H1 (cell line): Measurements from ENCODE around the gene SPTAN1. TPM values are rescaled to one million over a fixed set of nuclear protein-coding genes. Genes with fewer than 3 reads are reported as not detected.
A peak's percentile ranks its signal among the peaks of the same experiment; 100 is the strongest.

ENCODE experiments used
- CTCF ChIA-PET: fragments of 300-600 bp; sonication (Branson Sonifier 250); formaldehyde crosslinking; loops from one replicate; lab custom pipeline; 2021; ENCODE audit not compliant: partially characterized antibody; lab: Charles Lee
- POLR2A ChIA-PET: fragments of 300-600 bp; sonication (Branson Sonifier 250); formaldehyde crosslinking; loops from one replicate; lab custom pipeline; 2021; ENCODE audit warnings: inconsistent platforms; ENCODE audit not compliant: partially characterized antibody; lab: Charles Lee
- DNase-seq, 2 experiments: peaks; one replicate each; pipeline versions ENCODE4 v3.0.0 to v3.0.0-alpha.2; 2010 to 2022; ENCODE audit warnings: low spot score in 2 of 2, low read depth in 1 of 2, mixed read lengths in 1 of 2
- FAIRE-seq: peaks from 2 replicates; lab custom pipeline; 2011; peaks lifted over from hg19 to GRCh38; lab: Jason Lieb, UNC
- H2AFZ ChIP-seq: 2 replicates; pipeline ENCODE4 v1.8.1; 2012; ENCODE audit warnings: low read length, inconsistent platforms
- H2AK5ac ChIP-seq: 2 replicates; pipeline ENCODE4 v1.6.1; 2013; ENCODE audit warnings: low read depth, low read length
- H2BK120ac ChIP-seq: replicated peaks from 2 replicates; pipeline ENCODE3; 2013; ENCODE audit warnings: low read depth, low read length, inconsistent platforms
- H2BK12ac ChIP-seq: 2 replicates; pipeline ENCODE4 v1.6.1; 2013; ENCODE audit warnings: low read depth, low read length
- H2BK15ac ChIP-seq: 2 replicates; pipeline ENCODE4 v1.6.1; 2013; ENCODE audit warnings: low read length
- H2BK20ac ChIP-seq: 2 replicates; pipeline ENCODE4 v1.6.1; 2013; ENCODE audit warnings: low read length
- H2BK5ac ChIP-seq: 2 replicates; pipeline ENCODE4 v1.6.1; 2013; ENCODE audit warnings: low read depth, low read length
- H3K14ac ChIP-seq: 2 replicates; pipeline ENCODE4 v1.6.1; 2013; ENCODE audit warnings: inconsistent platforms; ENCODE audit not compliant: insufficient read length
- H3K18ac ChIP-seq: 2 replicates; pipeline ENCODE4 v1.6.1; 2013; ENCODE audit warnings: low read length; ENCODE audit errors: extremely low read depth
- H3K23ac ChIP-seq: 2 replicates; pipeline ENCODE4 v1.6.1; 2013; ENCODE audit warnings: inconsistent platforms; ENCODE audit not compliant: insufficient read length
- H3K23me2 ChIP-seq: 2 replicates; pipeline ENCODE4 v1.6.1; 2013; ENCODE audit warnings: low read depth, low read length
- H3K27ac ChIP-seq: 2 replicates; pipeline ENCODE4 v1.6.1; 2011; ENCODE audit warnings: low read depth, low read length, inconsistent platforms
- H3K27me3 ChIP-seq, 4 experiments: replicated peaks in 1 of 4; 1 replicate in 1 of 4; 2 replicates in 3 of 4; pipeline versions ENCODE4 v1.6.1 to v1.8.1; 2011 to 2013; ENCODE audit warnings: low read length in 3 of 4, mild to moderate bottlenecking in 3 of 4, inconsistent platforms in 2 of 4, mixed read lengths in 2 of 4, moderate library complexity in 1 of 4; ENCODE audit not compliant: control insufficient read depth in 3 of 4, insufficient read depth in 3 of 4; ENCODE audit errors: extremely low read depth in 1 of 4
- H3K36me3 ChIP-seq, 4 experiments: 2 replicates each; pipeline versions ENCODE4 v1.6.1 to v1.8.1; 2011 to 2013; ENCODE audit warnings: mild to moderate bottlenecking in 4 of 4, low read length in 3 of 4, moderate library complexity in 2 of 4, control low read depth in 1 of 4, inconsistent platforms in 1 of 4; ENCODE audit not compliant: insufficient read depth in 4 of 4, control insufficient read depth in 2 of 4
- H3K4ac ChIP-seq: replicated peaks from 2 replicates; pipeline ENCODE3; 2013; ENCODE audit warnings: low read length, low read depth, mixed read lengths, inconsistent platforms; ENCODE audit not compliant: insufficient read length
- H3K4me1 ChIP-seq, 4 experiments: replicated peaks in 1 of 4; 1 replicate in 1 of 4; 2 replicates in 3 of 4; pipeline versions ENCODE4 v1.6.1 to v1.8.1; 2011 to 2013; ENCODE audit warnings: low read length in 3 of 4, inconsistent platforms in 2 of 4, mixed read lengths in 1 of 4; ENCODE audit not compliant: insufficient read depth in 4 of 4, control insufficient read depth in 3 of 4
- H3K4me2 ChIP-seq, 2 experiments: 2 replicates each; pipeline versions ENCODE4 v1.6.1 to v1.8.1; 2011 to 2013; ENCODE audit warnings: low read depth in 2 of 2, low read length in 2 of 2, control low read depth in 1 of 2, inconsistent platforms in 1 of 2, mild to moderate bottlenecking in 1 of 2; ENCODE audit not compliant: insufficient read depth in 1 of 2
- H3K4me3 ChIP-seq, 4 experiments: fragments of 200-600, 300-600 bp in 1 of 4; sonication (generic), shearing (Covaris generic), sonication (Bioruptor Twin) in 1 of 4; 2 replicates each; pipeline versions ENCODE4 v1.5.1 to v1.8.1; 2011 to 2016; ENCODE audit warnings: low read length in 4 of 4, low read depth in 3 of 4, control low read depth in 2 of 4, inconsistent platforms in 2 of 4, mild to moderate bottlenecking in 2 of 4, mixed read lengths in 1 of 4, moderate library complexity in 1 of 4; ENCODE audit not compliant: insufficient read depth in 2 of 4; ENCODE audit errors: extremely low read depth in 1 of 4
- H3K56ac ChIP-seq: replicated peaks from 2 replicates; pipeline ENCODE3; 2013; ENCODE audit warnings: low read depth, mild to moderate bottlenecking, mixed read lengths, low read length, inconsistent platforms; ENCODE audit not compliant: insufficient read length
- H3K79me1 ChIP-seq: 2 replicates; pipeline ENCODE4 v1.6.1; 2013; ENCODE audit warnings: low read depth, low read length, control low read depth
- H3K79me2 ChIP-seq, 2 experiments: 2 replicates each; pipeline versions ENCODE4 v1.6.1 to v1.8.1; 2012 to 2013; ENCODE audit warnings: low read length in 2 of 2, mild to moderate bottlenecking in 2 of 2, inconsistent platforms in 1 of 2; ENCODE audit not compliant: insufficient read depth in 2 of 2, control insufficient read depth in 1 of 2
- H3K9ac ChIP-seq, 4 experiments: replicated peaks in 1 of 4; 1 replicate in 1 of 4; 2 replicates in 3 of 4; pipeline versions ENCODE4 v1.6.1 to v1.8.1; 2011 to 2013; ENCODE audit warnings: low read depth in 3 of 4, low read length in 3 of 4, control low read depth in 2 of 4, mild to moderate bottlenecking in 2 of 4, moderate library complexity in 2 of 4, inconsistent platforms in 1 of 4; ENCODE audit errors: extremely low read depth in 1 of 4
- H3K9me3 ChIP-seq, 2 experiments: 2 replicates each; pipeline versions ENCODE4 v1.6.1 to v1.8.1; 2012 to 2013; ENCODE audit warnings: mild to moderate bottlenecking in 2 of 2, moderate library complexity in 2 of 2, control low read depth in 1 of 2, inconsistent platforms in 1 of 2, low read depth in 1 of 2, low read length in 1 of 2, mixed read lengths in 1 of 2; ENCODE audit not compliant: insufficient read depth in 2 of 2
- H4K20me1 ChIP-seq, 2 experiments: replicated peaks in 1 of 2; 2 replicates each; pipeline versions ENCODE3 to v1.8.1; 2011 to 2013; ENCODE audit warnings: inconsistent platforms in 2 of 2, low read length in 2 of 2, mild to moderate bottlenecking in 1 of 2; ENCODE audit not compliant: insufficient read depth in 2 of 2, control insufficient read depth in 1 of 2
- H4K5ac ChIP-seq: 2 replicates; pipeline ENCODE4 v1.6.1; 2013; ENCODE audit warnings: low read length, low read depth, mixed read lengths, inconsistent platforms; ENCODE audit not compliant: insufficient read length
- H4K8ac ChIP-seq: 2 replicates; pipeline ENCODE4 v1.8.0; 2013; ENCODE audit warnings: mild to moderate bottlenecking, moderate library complexity, low read length, inconsistent platforms; ENCODE audit not compliant: insufficient read depth; ENCODE audit errors: extremely low read depth
- H4K91ac ChIP-seq: replicated peaks from 2 replicates; pipeline ENCODE3; 2013; ENCODE audit warnings: low read length, mixed read lengths, inconsistent platforms; ENCODE audit not compliant: insufficient read length
- ASH2L ChIP-seq: fragments of 200-600, 300-600 bp; sonication (generic); IDR thresholded peaks from one replicate; pipeline ENCODE4 v1.7.1; 2017; ENCODE audit warnings: low read length
- BACH1 ChIP-seq: IDR thresholded peaks from 2 replicates; pipeline ENCODE4 v1.6.1; 2012; ENCODE audit warnings: low read length, improper control_type of control experiment
- CREB1 ChIP-seq: IDR thresholded peaks from 2 replicates; pipeline ENCODE4 v1.6.1; 2012; ENCODE audit warnings: inconsistent platforms
- CTCF ChIP-seq, 3 experiments: IDR thresholded peaks; 1 replicate in 2 of 3; 2 replicates in 1 of 3; pipeline versions ENCODE4 v1.5.1 to v1.6.1; 2011; ENCODE audit warnings: low read length in 3 of 3, mild to moderate bottlenecking in 3 of 3, inconsistent platforms in 2 of 3, low read depth in 1 of 3, moderate library complexity in 1 of 3; ENCODE audit not compliant: insufficient read depth in 1 of 3; ENCODE audit errors: control extremely low read depth in 1 of 3
- GABPA ChIP-seq: IDR thresholded peaks from 2 replicates; pipeline ENCODE4 v1.6.1; 2011; ENCODE audit warnings: mild to moderate bottlenecking, low read length, moderate library complexity, borderline replicate concordance; ENCODE audit not compliant: insufficient read depth
- HDAC6 ChIP-seq: IDR thresholded peaks from one replicate; pipeline ENCODE4 v1.7.1; 2012; ENCODE audit warnings: low read depth, mild to moderate bottlenecking, inconsistent platforms, low read length, moderate library complexity
- NRF1 ChIP-seq: IDR thresholded peaks from 2 replicates; pipeline ENCODE4 v1.6.1; 2011; ENCODE audit warnings: mild to moderate bottlenecking, low read depth, low read length, improper control_type of control experiment
- SP1 ChIP-seq: IDR thresholded peaks from 2 replicates; pipeline ENCODE4 v1.6.1; 2011; ENCODE audit warnings: low read depth, low read length
- TAF1 ChIP-seq: IDR thresholded peaks from 2 replicates; pipeline ENCODE4 v1.6.1; 2011; ENCODE audit warnings: mild to moderate bottlenecking, low read depth, low read length
- TEAD4 ChIP-seq: IDR thresholded peaks from 2 replicates; pipeline ENCODE4 v1.6.1; 2012; ENCODE audit warnings: low read depth, low read length, inconsistent platforms, mixed read lengths
- WGBS, 2 experiments: shearing (Covaris generic) in 1 of 2; methylation state at CpG; one replicate each; pipeline versions ENCODE4 v1.1.6 to v1.1.7; 2013 to 2015; ENCODE audit warnings: low lambda C conversion rate in 2 of 2, mixed read lengths in 2 of 2, inconsistent platforms in 1 of 2, low coverage in 1 of 2, missing lambda C conversion rate in 1 of 2; ENCODE audit not compliant: insufficient replicate concordance in 2 of 2, insufficient coverage in 1 of 2, insufficient read length in 1 of 2; ENCODE audit errors: extremely low coverage in 1 of 2, missing lambda C conversion rate in 1 of 2; 5-methylcytosine and 5-hydroxymethylcytosine counted together
- polyA plus RNA-seq, 7 experiments: library from polyadenylated mRNA; depleted of rRNA in 3 of 7; stranded (reverse) in 5 of 7; unstranded in 2 of 7; fragments of >200 nt in 5 of 7; fragments of 200-250 nt in 2 of 7; gene quantifications; 1 replicate in 5 of 7; 2 replicates in 1 of 7; 4 replicates in 1 of 7; pipeline versions ENCODE4 v1.2.1 to v1.2.3, GENCODE V29; 2011 to 2013; ENCODE audit warnings: missing spikeins in 2 of 7, mixed read lengths in 2 of 7
- total RNA-seq: library from RNA; stranded (reverse); fragmentation: NEBNext Ultra II Directional; extraction: Animal tissue kit (Norgen Biotek cat#: 25700); gene quantifications from 2 replicates; pipeline ENCODE4 v1.2.1, GENCODE V29; 2021

The SPTAN1 gene
- total and polyA plus RNA-seq, 2 of the 8 experiments (the other 6 are each of a cell fraction or from before 2014, with no cell fraction given) = 182 to 216 TPM

DNA sequence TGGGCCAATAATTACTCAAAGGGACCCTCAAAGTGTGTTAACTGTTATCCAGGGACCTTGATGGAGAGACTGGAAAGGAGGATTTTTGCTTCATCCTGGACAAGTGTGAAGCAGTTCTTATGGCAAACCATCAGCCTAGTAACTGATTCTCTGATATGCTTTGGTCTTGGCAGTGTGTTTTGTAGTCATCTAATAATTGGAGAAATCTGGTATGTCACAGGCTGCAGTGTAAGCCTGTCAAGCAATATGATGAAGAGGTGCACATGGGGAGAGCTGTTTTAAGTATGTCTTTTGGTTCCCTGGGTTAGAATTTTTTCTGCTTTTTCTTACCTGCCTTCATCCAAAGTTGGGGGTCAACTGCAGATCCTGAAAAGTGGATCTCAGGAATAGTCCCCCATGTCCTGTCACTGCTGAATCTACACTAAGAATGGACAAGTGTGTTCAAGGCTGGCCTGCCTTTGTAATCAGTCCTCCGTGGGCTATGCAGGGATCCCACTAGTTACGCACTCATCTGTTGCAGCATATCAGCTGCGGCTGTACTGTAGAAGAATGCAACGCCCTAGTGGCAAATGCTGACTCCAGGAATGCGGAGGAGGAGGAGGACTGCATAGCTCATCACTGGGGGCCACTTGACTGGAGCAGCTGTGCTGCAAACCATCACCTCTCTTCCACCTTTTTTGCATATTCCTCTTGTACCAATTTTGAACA, 1.9 kb downstream of the SPTAN1 start:
- CTCF ChIA-PET = interaction anchor here (0.6 to 1.4 kb wide), 2 partner anchors 13 to 232 kb away, joined by 3 read pairs; partner anchors contain the start of gene TBC1D13
- H4K5ac ChIP-seq = no peak overlapping the region
- H2AFZ ChIP-seq = no peak overlapping the region
- H4K8ac ChIP-seq = no peak overlapping the region
- H3K36me3 ChIP-seq = no peaks in the 10 kb centered on the region
- H4K20me1 ChIP-seq = peaks cover 2 to 10% of the 10 kb centered on the region in 2 experiments
- 27% methylated on average over 5 of the region's 5 CpGs; no CpG with 5 or more reads in 1 of the 2 experiments for WGBS, 2 experiments
- no peak overlapping the region for H3K56ac ChIP-seq
- no peak for FAIRE-seq
- H3K23me2 ChIP-seq = peaks cover 5% of the 10 kb centered on the region
- peaks cover 10 to 19% (median 16%) of the 10 kb centered on the region in 4 experiments for H3K4me1 ChIP-seq
- H3K9ac ChIP-seq = peak overlapping the region in 1 of 4 experiments; percentile 12; a peak in 1 of 7 replicates
- no peak overlapping the region for H3K23ac ChIP-seq
- no peaks in the 10 kb centered on the region for H3K79me1 ChIP-seq
- no peak overlapping the region for H3K4ac ChIP-seq
- no peak overlapping the region for H4K91ac ChIP-seq
- no peak overlapping the region for H3K14ac ChIP-seq
- DNase-seq = peak in 1 of 2 experiments; percentile 51
- H3K18ac ChIP-seq = no peak overlapping the region
- peak overlapping the region in 3 of 4 experiments; percentile 2 to 96 (median 93); a peak in 3 of 8 replicates for H3K4me3 ChIP-seq
- H3K4me2 ChIP-seq = peak overlapping the region; percentile 79 to 82
- H3K9me3 ChIP-seq = no peaks in the 10 kb centered on the region
- H2BK120ac ChIP-seq = no peak overlapping the region
- no peak overlapping the region for H2BK15ac ChIP-seq
- no peak overlapping the region; the same call in 1 of the 2 replicates for H2BK12ac ChIP-seq
- no peak overlapping the region for H2BK5ac ChIP-seq
- no peak overlapping the region for H2AK5ac ChIP-seq
- POLR2A ChIA-PET = interaction anchor here (0.5 to 7.2 kb wide), 15 partner anchors 10 to 303 kb away, joined by 3 to 59 read pairs (median 4); partner anchors contain the start of genes GLE1 and SET
- H2BK20ac ChIP-seq = no peak overlapping the region
- H3K27ac ChIP-seq = no peak overlapping the region
- peaks cover 0 to 56% of the 10 kb centered on the region in 2 experiments; a peak in 3 of 4 replicates for H3K79me2 ChIP-seq
- peaks cover 0 to 3% (median 0%) of the 10 kb centered on the region in 4 experiments; a peak in 3 of 7 replicates for H3K27me3 ChIP-seq
- TF ChIP-seq GABPA (peak; percentile 40; the same call in 1 of the 2 replicates), SP1 (peak; percentile 50; the same call in 1 of the 2 replicates), TAF1 (0 out of 2 replicates have a peak, but pooled peaks have one; percentile 52), BACH1 (no peak), ASH2L (peak; percentile 52), CREB1 (peak; percentile 52; the same call in 1 of the 2 replicates), TEAD4 (peak; percentile 98), CTCF (IDR thresholded peaks at IDR 0.05; ENCODE audit: control extremely low read depth in 1 of 3, insufficient read depth in 1 of 3, low read depth in 1 of 3, low read length in 3 of 3) (peak in 1 of 3 experiments; percentile 17; a peak in 1 of 4 replicates), HDAC6 (no peak), NRF1 (no peak)
